HUES64 (cell line): ENCODE data around the gene EXOC6B.
"Not testable (repeated sequence)": the region's sequence is repeated elsewhere in the genome, so short reads cannot be mapped to it uniquely, and the experiment has no call there.

Experiments
- H3K27ac ChIP-seq: 2 replicates; pipeline ENCODE4 v1.7.0; 2013; ENCODE audit warnings: low read depth, low read length, inconsistent platforms
- H3K27me3 ChIP-seq: 2 replicates; pipeline ENCODE4 v1.6.1; 2013; ENCODE audit warnings: mild to moderate bottlenecking, low read length; ENCODE audit not compliant: insufficient read depth
- H3K36me3 ChIP-seq: 2 replicates; pipeline ENCODE4 v1.6.1; 2013; ENCODE audit warnings: mild to moderate bottlenecking, low read length; ENCODE audit not compliant: insufficient read depth
- H3K4me1 ChIP-seq: 2 replicates; pipeline ENCODE4 v1.6.1; 2013; ENCODE audit warnings: mild to moderate bottlenecking, low read length, moderate library complexity; ENCODE audit not compliant: insufficient read depth
- H3K4me3 ChIP-seq: 2 replicates; pipeline ENCODE4 v1.5.1; 2013; ENCODE audit warnings: mild to moderate bottlenecking, low read length, moderate library complexity
- H3K9ac ChIP-seq: 2 replicates; pipeline ENCODE4 v1.6.1; 2013; ENCODE audit warnings: mild to moderate bottlenecking, low read depth, low read length
- H3K9me3 ChIP-seq: 2 replicates; pipeline ENCODE4 v1.6.1; 2013; ENCODE audit warnings: low read depth, low read length; ENCODE audit not compliant: insufficient read depth
- WGBS: fragments of 150-250, 120-280 bp; methylation state at CpG from one replicate; pipeline ENCODE4 v1.1.7; 2013; ENCODE audit warnings: missing lambda C conversion rate; 5-methylcytosine and 5-hydroxymethylcytosine counted together

Gene EXOC6B

GRCh38 chr2:72511906-72512305, 313.9 kb downstream of the EXOC6B start:
- Histone ChIP-seq H3K27me3 (no peaks in the 10 kb centered on the region), H3K4me3 (no peak overlapping the region), H3K36me3 (no peaks in the 10 kb centered on the region), H3K9ac (no peak overlapping the region), H3K27ac (no peak overlapping the region), H3K4me1 (peaks cover 10% of the 10 kb centered on the region), H3K9me3 (no peaks in the 10 kb centered on the region)
- 100% methylated on average over 1 of the region's 1 CpG for WGBS

GRCh38 chr2:72497763-72498162, 328.1 kb downstream of the EXOC6B start:
- peaks cover 16% of the 10 kb centered on the region for H3K36me3 ChIP-seq
- no peak overlapping the region for H3K9ac ChIP-seq
- H3K4me3 ChIP-seq = no peak overlapping the region
- H3K27ac ChIP-seq = no peak overlapping the region
- 95% methylated on average over 2 of the region's 2 CpGs for WGBS
- no peaks in the 10 kb centered on the region for H3K27me3 ChIP-seq
- H3K4me1 ChIP-seq = no peaks in the 10 kb centered on the region
- no peaks in the 10 kb centered on the region for H3K9me3 ChIP-seq

DNA sequence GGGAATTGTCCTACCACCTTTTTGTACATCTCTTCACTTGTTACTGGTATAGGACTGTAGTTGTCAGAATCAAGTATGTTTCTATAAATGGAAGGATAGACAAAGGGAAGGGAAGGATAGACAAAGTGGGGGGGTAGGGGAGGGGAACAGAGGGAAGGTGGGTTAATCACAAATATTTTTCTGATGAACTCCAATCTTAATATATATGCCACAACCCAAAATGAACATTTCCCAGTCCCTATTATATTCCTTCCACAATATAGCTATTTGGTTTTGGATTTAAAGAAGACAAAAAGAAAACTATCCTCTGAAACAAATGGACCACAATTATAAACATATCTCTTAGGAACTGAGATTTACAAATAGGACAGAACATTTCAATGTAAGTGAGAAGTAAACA, 329.4 kb downstream of the EXOC6B start:
- H3K4me1 ChIP-seq = no peaks in the 10 kb centered on the region
- no peak overlapping the region for H3K4me3 ChIP-seq
- H3K9me3 ChIP-seq = no peaks in the 10 kb centered on the region
- peaks cover 21% of the 10 kb centered on the region for H3K36me3 ChIP-seq
- H3K27ac ChIP-seq = no peak overlapping the region
- no peaks in the 10 kb centered on the region for H3K27me3 ChIP-seq
- no peak overlapping the region for H3K9ac ChIP-seq

DNA sequence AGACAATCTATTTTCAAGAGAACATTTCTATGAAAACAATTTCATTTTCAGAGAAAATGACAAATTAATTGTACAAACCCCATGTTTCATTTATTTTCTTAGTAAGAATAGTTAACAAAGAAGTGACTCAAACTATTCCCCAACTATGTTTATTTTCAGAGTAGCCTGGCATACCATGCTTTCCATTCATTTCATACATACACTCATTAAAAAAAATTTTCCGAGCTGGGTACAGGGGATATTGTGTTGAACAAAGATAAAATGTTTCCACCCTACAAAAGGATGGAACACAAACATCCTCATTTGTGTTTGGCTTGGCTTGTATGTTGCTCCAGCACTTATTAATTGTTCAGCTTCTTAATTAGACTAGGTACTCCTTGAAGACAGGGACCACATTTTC, 331.4 kb downstream of the EXOC6B start:
- Histone ChIP-seq H3K27me3 (no peaks in the 10 kb centered on the region), H3K4me3 (no peak overlapping the region), H3K4me1 (no peaks in the 10 kb centered on the region), H3K27ac (no peak overlapping the region), H3K36me3 (peaks cover 30% of the 10 kb centered on the region), H3K9ac (no peak overlapping the region), H3K9me3 (no peaks in the 10 kb centered on the region)
- WGBS = no CpG with 5 or more reads among the region's 1 CpG

- not testable (repeated sequence) for H3K36me3 ChIP-seq, H3K9me3 ChIP-seq, H3K27me3 ChIP-seq, H3K27ac ChIP-seq, H3K4me1 ChIP-seq, H3K4me3 ChIP-seq, H3K9ac ChIP-seq
- WGBS = no CpG with 5 or more reads among the region's 1 CpG
These were observed 341.2 kb downstream of the EXOC6B start for GRCh38 chr2:72484622-72485021.

GRCh38 chr2:72483346-72483745, 342.5 kb downstream of the EXOC6B start:
- no peak overlapping the region for H3K9ac ChIP-seq
- 100% methylated on average over 2 of the region's 2 CpGs for WGBS
- no peak overlapping the region for H3K4me3 ChIP-seq
- no peaks in the 10 kb centered on the region for H3K4me1 ChIP-seq
- H3K27ac ChIP-seq = no peak overlapping the region
- no peaks in the 10 kb centered on the region for H3K27me3 ChIP-seq
- no peaks in the 10 kb centered on the region for H3K9me3 ChIP-seq
- no peaks in the 10 kb centered on the region for H3K36me3 ChIP-seq

GRCh38 chr2:72475246-72475645, 350.6 kb downstream of the EXOC6B start:
- Histone ChIP-seq H3K4me3 (no peak overlapping the region), H3K36me3 (peaks cover 8% of the 10 kb centered on the region; the same call in 1 of the 2 replicates), H3K27ac (no peak overlapping the region), H3K27me3 (no peaks in the 10 kb centered on the region), H3K9me3 (0 out of 2 replicates have a peak, but pooled peaks cover 5% of the 10 kb centered on the region), H3K4me1 (no peaks in the 10 kb centered on the region), H3K9ac (no peak overlapping the region)
- WGBS = 92% methylated on average over 3 of the region's 3 CpGs

DNA sequence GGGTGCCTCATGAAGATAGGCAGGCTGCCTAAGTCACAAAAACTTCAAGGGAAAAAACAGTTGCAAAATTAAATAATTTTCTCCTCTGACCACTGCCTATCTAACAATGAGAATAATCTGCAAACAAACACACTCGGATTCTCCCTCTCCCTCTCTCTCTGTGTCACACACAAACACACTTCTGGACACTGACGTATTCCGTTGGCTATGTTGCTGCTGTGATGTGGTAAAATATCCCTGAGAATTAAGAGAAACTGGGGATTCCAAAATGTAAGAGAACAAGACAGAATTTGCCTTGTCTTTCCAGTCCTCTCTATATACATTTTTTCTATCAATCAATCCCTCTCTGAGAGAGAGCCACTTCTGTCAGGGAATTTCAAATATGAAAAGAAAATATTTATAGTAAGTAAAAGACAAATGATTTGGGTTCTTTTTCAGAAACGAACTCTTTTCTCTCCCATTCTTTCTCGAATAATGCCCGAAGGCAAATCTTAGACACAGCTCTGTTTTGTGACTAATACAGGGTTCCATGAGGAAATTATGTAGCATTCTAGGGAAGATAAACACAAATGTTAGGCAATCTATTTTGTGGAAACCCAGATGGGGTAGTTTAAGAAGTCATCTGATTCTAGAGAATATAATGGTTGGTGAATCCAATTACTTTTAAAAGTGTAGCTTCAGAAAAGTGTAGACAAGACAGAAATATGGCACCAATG, 367.9 kb downstream of the EXOC6B start:
- Histone ChIP-seq H3K9me3 (peaks cover 10% of the 10 kb centered on the region; the same call in 1 of the 2 replicates), H3K4me1 (0 out of 2 replicates have a peak, but pooled peaks cover 5% of the 10 kb centered on the region), H3K36me3 (peaks cover 16% of the 10 kb centered on the region; the same call in 1 of the 2 replicates), H3K27ac (no peak overlapping the region), H3K9ac (no peak overlapping the region), H3K27me3 (no peaks in the 10 kb centered on the region), H3K4me3 (no peak overlapping the region)
- WGBS = 92% methylated on average over 4 of the region's 6 CpGs

- H3K27ac ChIP-seq = no peak overlapping the region
- no peak overlapping the region for H3K9ac ChIP-seq
- no peaks in the 10 kb centered on the region for H3K36me3 ChIP-seq
- H3K27me3 ChIP-seq = no peaks in the 10 kb centered on the region
- H3K4me1 ChIP-seq = 0 out of 2 replicates have a peak, but pooled peaks cover 5% of the 10 kb centered on the region
- no peaks in the 10 kb centered on the region for H3K9me3 ChIP-seq
- H3K4me3 ChIP-seq = no peak overlapping the region
- WGBS = 96% methylated on average over 4 of the region's 4 CpGs
These were observed 371.6 kb downstream of the EXOC6B start for GRCh38 chr2:72454189-72454588.

- WGBS = 97% methylated on average over 2 of the region's 2 CpGs
- Histone ChIP-seq H3K36me3 (0 out of 2 replicates have a peak, but pooled peaks cover 2% of the 10 kb centered on the region), H3K4me3 (no peak overlapping the region), H3K9me3 (peaks cover 15% of the 10 kb centered on the region), H3K27me3 (no peaks in the 10 kb centered on the region), H3K9ac (no peak overlapping the region), H3K27ac (no peak overlapping the region), H3K4me1 (no peaks in the 10 kb centered on the region)
These were observed 383.6 kb downstream of the EXOC6B start for GRCh38 chr2:72442270-72442669.

GRCh38 chr2:72439892-72440291, 385.9 kb downstream of the EXOC6B start:
- 0 out of 2 replicates have a peak, but pooled peaks cover 2% of the 10 kb centered on the region for H3K36me3 ChIP-seq
- H3K27ac ChIP-seq = no peak overlapping the region
- H3K4me3 ChIP-seq = no peak overlapping the region
- peaks cover 10% of the 10 kb centered on the region for H3K9me3 ChIP-seq
- 83% methylated on average over 5 of the region's 5 CpGs for WGBS
- no peaks in the 10 kb centered on the region for H3K27me3 ChIP-seq
- no peaks in the 10 kb centered on the region for H3K4me1 ChIP-seq
- H3K9ac ChIP-seq = no peak overlapping the region

DNA sequence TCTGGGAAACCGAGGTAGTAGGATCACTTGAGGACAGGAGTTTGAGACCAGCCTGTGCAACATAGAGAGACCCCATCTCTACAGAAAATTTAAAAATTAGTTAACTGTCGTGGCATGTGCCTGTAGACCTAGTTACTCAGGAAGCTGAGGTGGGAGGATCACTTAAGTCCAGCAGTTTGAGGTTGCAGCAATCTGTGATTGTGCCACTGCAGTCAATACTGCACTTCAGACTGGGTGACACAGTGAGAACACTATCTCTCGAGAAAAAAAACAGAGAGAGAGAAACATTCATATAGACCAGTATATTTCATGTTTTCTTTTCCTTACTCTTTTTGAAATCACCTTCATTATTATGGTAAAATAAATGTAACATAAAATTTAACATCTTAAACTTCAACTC, 387.5 kb downstream of the EXOC6B start:
- H3K27ac ChIP-seq = no peak overlapping the region
- H3K9ac ChIP-seq = no peak overlapping the region
- H3K4me1 ChIP-seq = no peaks in the 10 kb centered on the region
- H3K36me3 ChIP-seq = no peaks in the 10 kb centered on the region
- H3K4me3 ChIP-seq = no peak overlapping the region
- WGBS = 94% methylated on average over 3 of the region's 3 CpGs
- no peaks in the 10 kb centered on the region for H3K9me3 ChIP-seq
- H3K27me3 ChIP-seq = no peaks in the 10 kb centered on the region
